ENCODE measurements around the gene SLC23A1. TPM values are rescaled to one million over a fixed set of nuclear protein-coding genes. Genes with fewer than 3 reads are reported as not detected.

Gene SLC23A1
- total and polyA plus RNA-seq, 9 of the 15 experiments (the other 6 are each of a cell fraction or from before 2014, with no cell fraction given), result 0.03 to 0.20 (median 0.05) TPM; not detected in 5

DNA sequence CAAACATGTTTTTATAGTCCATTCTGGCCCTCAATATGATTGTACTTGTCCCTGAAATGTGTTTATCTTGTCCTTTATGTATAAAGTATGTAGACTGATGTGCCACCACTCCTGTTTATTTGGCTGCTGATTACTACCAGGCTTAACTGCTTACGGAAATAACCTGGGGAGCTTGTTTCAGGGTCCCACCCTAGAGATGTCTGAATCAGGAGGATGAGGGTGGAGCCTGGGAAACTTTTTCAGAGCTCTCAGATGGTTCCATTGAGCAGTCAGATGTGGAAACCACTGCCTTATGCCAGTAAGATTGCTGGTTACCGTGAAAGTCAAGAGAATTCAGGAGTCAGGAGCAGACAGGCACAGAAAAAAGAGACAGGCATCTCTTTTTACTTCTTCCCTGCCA lies 19.2 kb downstream of the SLC23A1 start (continued):
- no peak for TF ChIP-seq L3MBTL2 (IDR thresholded peaks at IDR 0.05)

DNA sequence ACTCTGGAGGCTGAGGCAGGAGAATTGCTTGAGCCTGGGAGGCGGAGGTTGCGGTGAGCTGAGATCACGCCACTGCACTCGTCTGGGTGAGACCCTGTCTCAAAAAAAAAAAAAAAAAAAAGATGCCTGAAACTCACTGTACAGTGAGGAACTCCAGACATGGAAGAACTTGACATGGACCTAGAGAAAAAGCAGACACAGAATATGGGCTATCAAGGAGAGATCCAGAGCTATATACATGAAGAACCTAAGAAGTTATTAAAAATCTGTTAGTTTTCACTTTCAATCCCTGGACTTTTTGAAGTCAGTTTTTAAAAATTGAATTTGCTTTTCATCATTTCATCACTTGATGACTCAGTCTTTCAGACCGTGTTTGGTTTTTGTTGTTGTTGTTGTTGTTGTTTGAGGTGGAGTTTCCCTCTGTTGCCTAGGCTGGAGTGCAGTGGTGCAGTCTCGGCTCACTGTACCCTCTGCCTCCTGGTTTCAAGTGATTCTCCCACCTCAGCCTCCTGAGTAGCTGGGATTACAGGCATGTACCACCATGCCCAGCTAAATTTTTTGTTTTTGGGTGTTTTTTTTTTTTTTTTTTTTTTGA lies 21.2 kb downstream of the SLC23A1 start:
- 85% methylated on average over 6 of the region's 6 CpGs for WGBS (ENCODE audit: insufficient coverage, low coverage, missing lambda C conversion rate)
- POLR2A ChIA-PET, result interaction anchor here (0.7 to 1.5 kb wide), 2 partner anchors 8 to 89 kb away, joined by 3 to 5 read pairs; no protein-coding TSS in a partner anchor

DNA sequence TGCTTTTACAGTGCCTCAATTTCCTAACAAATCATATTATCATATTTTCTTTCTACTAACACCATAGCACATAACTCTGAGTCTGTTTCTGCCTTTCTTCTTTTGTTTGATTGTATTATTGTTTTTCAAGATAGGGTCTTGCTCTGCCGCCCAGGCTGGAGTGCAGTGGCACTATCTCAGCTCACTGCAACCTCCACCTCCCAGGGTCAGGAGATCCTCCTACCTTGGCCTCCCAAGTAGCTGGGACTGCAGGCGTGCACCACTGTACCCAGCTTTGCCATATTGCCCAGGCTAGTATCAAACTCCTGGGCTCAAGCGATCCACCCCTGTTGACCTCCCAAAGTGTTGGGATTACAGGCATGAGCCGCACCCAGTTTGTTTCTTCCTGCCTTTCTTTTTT lies 22.7 kb downstream of the SLC23A1 start:
- intact Hi-C loops (cut with micrococcal nuclease), result no loop called here
- Histone ChIP-seq H3K36me3 (ENCODE audit: control insufficient read depth, insufficient read depth, low read length) (peaks cover 39% of the 10 kb centered on the region), H3K9me1 (ENCODE audit: control insufficient read depth, insufficient read depth, low read length) (no peaks in the 10 kb centered on the region), H3K79me2 (ENCODE audit: control insufficient read depth, insufficient read depth, low read length) (peaks cover 65% of the 10 kb centered on the region), H3K4me1 (replicated peaks in 1 of 2; ENCODE audit: control insufficient read depth in 2 of 2, insufficient read depth in 2 of 2, low read length in 2 of 2) (no peaks in the 10 kb centered on the region), H2AFZ (ENCODE audit: low read depth, low read length) (no peak overlapping the region), H3K4me3 (no peak overlapping the region), H3K9me3 (replicated peaks; ENCODE audit: control insufficient read depth, insufficient read depth, low read depth, low read length) (no peaks in the 10 kb centered on the region), H3K27ac (ENCODE audit: extremely low read depth, low read depth, low read length) (no peak overlapping the region), H3K9ac (ENCODE audit: insufficient read depth in 1 of 2, low read depth in 2 of 2, low read length in 2 of 2) (no peak overlapping the region), H3K4me2 (ENCODE audit: insufficient read depth, low read length) (no peak overlapping the region), H4K20me1 (replicated peaks; ENCODE audit: control insufficient read depth, insufficient read depth, low read length) (0 out of 2 replicates have a peak, but pooled peaks cover 7% of the 10 kb centered on the region), H3K27me3 (ENCODE audit: control insufficient read depth in 2 of 2, insufficient read depth in 2 of 2, low read length in 2 of 2) (no peaks in the 10 kb centered on the region)
- ChIA-PET POLR2A (no interaction called here), CTCF (ENCODE audit: low intra/inter-chr PET ratio) (no interaction called here)
- WGBS (ENCODE audit: insufficient coverage, low coverage, missing lambda C conversion rate), result 93% methylated on average over 4 of the region's 4 CpGs
- no peak for FAIRE-seq
- ATAC-seq, result no peak
- in situ Hi-C loops (cut with MboI), result no loop called here
- no TSS peak for BruUV-seq (replicated peaks)
- DNase-seq (ENCODE audit: extremely low read depth in 1 of 4, low spot score in 3 of 4), result no peak
- TF ChIP-seq, protein P1, sequence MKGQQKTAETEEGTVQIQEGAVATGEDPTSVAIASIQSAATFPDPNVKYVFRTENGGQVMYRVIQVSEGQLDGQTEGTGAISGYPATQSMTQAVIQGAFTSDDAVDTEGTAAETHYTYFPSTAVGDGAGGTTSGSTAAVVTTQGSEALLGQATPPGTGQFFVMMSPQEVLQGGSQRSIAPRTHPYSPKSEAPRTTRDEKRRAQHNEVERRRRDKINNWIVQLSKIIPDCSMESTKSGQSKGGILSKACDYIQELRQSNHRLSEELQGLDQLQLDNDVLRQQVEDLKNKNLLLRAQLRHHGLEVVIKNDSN (CRISPR knock-in tag; IDR thresholded peaks at IDR 0.05), result no peak
- TF ChIP-seq SRSF3 (IDR thresholded peaks at IDR 0.05; ENCODE audit: insufficient read depth, low read length) (no peak), MECOM (CRISPR knock-in tag; IDR thresholded peaks at IDR 0.05) (no peak), DPF2 (IDR thresholded peaks at IDR 0.05) (no peak), SP2 (IDR thresholded peaks at IDR 0.05; ENCODE audit: extremely low read depth, low read depth, low read length, poor library complexity, severe bottlenecking) (no peak), PHB2 (IDR thresholded peaks at IDR 0.05; ENCODE audit: low read depth) (no peak), ZNF3 (CRISPR knock-in tag; IDR thresholded peaks at IDR 0.05) (no peak)
- TF ChIP-seq, protein P2, sequence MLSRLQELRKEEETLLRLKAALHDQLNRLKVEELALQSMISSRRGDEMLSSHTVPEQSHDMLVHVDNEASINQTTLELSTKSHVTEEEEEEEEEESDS (CRISPR knock-in tag; IDR thresholded peaks at IDR 0.05), result no peak

More for the DNA sequence above, 21.2 kb downstream of the SLC23A1 start:
- H3K4me3 ChIP-seq, result no peak overlapping the region
- H3K4me1 ChIP-seq (replicated peaks in 1 of 2; ENCODE audit: control insufficient read depth in 2 of 2, insufficient read depth in 2 of 2, low read length in 2 of 2), result no peaks in the 10 kb centered on the region
- H3K79me2 ChIP-seq (ENCODE audit: control insufficient read depth, insufficient read depth, low read length), result peaks cover 51% of the 10 kb centered on the region
- H3K36me3 ChIP-seq (ENCODE audit: control insufficient read depth, insufficient read depth, low read length), result peaks cover 53% of the 10 kb centered on the region
- in situ Hi-C loops (cut with MboI) (no loop called here), intact Hi-C loops (cut with micrococcal nuclease) (no loop called here)
- ATAC-seq (no peak), FAIRE-seq (no peak), DNase-seq (ENCODE audit: extremely low read depth in 1 of 4, low spot score in 3 of 4) (no peak)
- no peak for TF ChIP-seq ZNF583 (CRISPR knock-in tag; IDR thresholded peaks at IDR 0.05)
- CTCF ChIA-PET (ENCODE audit: low intra/inter-chr PET ratio), result no interaction called here
- no peaks in the 10 kb centered on the region for H3K9me1 ChIP-seq (ENCODE audit: control insufficient read depth, insufficient read depth, low read length)
- no TSS peak for BruUV-seq (replicated peaks)
- no peak overlapping the region for H2AFZ ChIP-seq (ENCODE audit: low read depth, low read length)
- H4K20me1 ChIP-seq (replicated peaks; ENCODE audit: control insufficient read depth, insufficient read depth, low read length), result peaks cover 9% of the 10 kb centered on the region; the same call in 1 of the 2 replicates
- H3K27ac ChIP-seq (ENCODE audit: extremely low read depth, low read depth, low read length), result no peak overlapping the region
- no peak overlapping the region for H3K9ac ChIP-seq (ENCODE audit: insufficient read depth in 1 of 2, low read depth in 2 of 2, low read length in 2 of 2)
- no peaks in the 10 kb centered on the region for H3K9me3 ChIP-seq (replicated peaks; ENCODE audit: control insufficient read depth, insufficient read depth, low read depth, low read length)
- no peaks in the 10 kb centered on the region for H3K27me3 ChIP-seq (ENCODE audit: control insufficient read depth in 2 of 2, insufficient read depth in 2 of 2, low read length in 2 of 2)
- H3K4me2 ChIP-seq (ENCODE audit: insufficient read depth, low read length), result no peak overlapping the region
